Pancreas (tissue), 10 donors: Measurements from ENCODE around the gene STX18. TPM values are rescaled to one million over a fixed set of nuclear protein-coding genes. Genes with fewer than 3 reads are reported as not detected.
"Not testable (repeated sequence)": the region's sequence is repeated elsewhere in the genome, so short reads cannot be mapped to it uniquely, and the experiment has no call there.

Experiments used
- ATAC-seq, 4 donors: fragments of 200-7000 bp; cut with Tn5 transposase; one replicate each; pipeline versions ENCODE4 v1.8.0 to v1.9.1; 2020; ENCODE audit warnings: mild to moderate bottlenecking in 4 of 4, moderate library complexity in 4 of 4
- DNase-seq, 6 donors: peaks; one replicate each; pipeline ENCODE4 v3.0.0-alpha.2; 2020
- FAIRE-seq: peaks from 2 replicates; lab custom pipeline; 2012; peaks lifted over from hg19 to GRCh38; lab: Jason Lieb, UNC
- H3K27ac ChIP-seq, 4 donors: fragments of 200-600 bp; sonication (generic); 1 replicate in 3 of 4; 2 replicates in 1 of 4; pipeline versions ENCODE4 v1.5.0 to v1.8.0; 2020
- H3K27me3 ChIP-seq, 4 donors: fragments of 200-600 bp; one replicate each; pipeline ENCODE4 v1.8.0; 2021
- H3K36me3 ChIP-seq, 3 donors: fragments of 200-600 bp; sonication (generic) in 1 of 3; one replicate each; pipeline versions ENCODE4 v1.5.0 to v1.8.0; 2020 to 2021
- H3K4me1 ChIP-seq, 3 donors: fragments of 200-600 bp; one replicate each; pipeline ENCODE4 v1.8.0; 2021
- H3K4me3 ChIP-seq, 4 donors: fragments of 200-600 bp; sonication (generic) in 2 of 4; one replicate each; pipeline versions ENCODE4 v1.5.0 to v1.8.0; 2020 to 2021
- H3K9me3 ChIP-seq, 4 donors: fragments of 200-600 bp; one replicate each; pipeline ENCODE4 v1.8.0; 2021
- WGBS, 2 donors: extraction: QIAGEN DNeasy Blood & Tissue Kit; methylation state at CpG; one replicate each; pipeline ENCODE4 v1.1.7; 2013; 5-methylcytosine and 5-hydroxymethylcytosine counted together
- intact Hi-C, 3 donors: fragments of 100-400 bp; cut with DNase I; formaldehyde crosslinking; loops; one replicate each; pipeline versions ENCODE4 v1.11.1 to v1.14.2; 2022
- polyA plus RNA-seq, 2 donors: library from polyadenylated mRNA; stranded (reverse); fragments of 200-250 nt; gene quantifications; one replicate each; pipeline ENCODE4 v1.2.3, GENCODE V29; 2013
- total RNA-seq, 6 donors: library from RNA; stranded (reverse); fragmentation: NEBNext Ultra II Directional in 4 of 6; extraction: Animal tissue kit (Norgen Biotek cat#: 25700) in 4 of 6; gene quantifications; one replicate each; pipeline versions ENCODE4 v1.2.1 to v1.2.4, GENCODE V29; 2021 to 2023
- TF ChIP-seq, protein P1 (sequence below), 4 donors: fragments of 200-600 bp; sonication (generic) in 3 of 4; IDR thresholded peaks; one replicate each; pipeline versions ENCODE4 v1.5.0 to v1.8.0; 2021; ENCODE audit warnings: antibody characterized with exemption in 4 of 4
- donor health status: healthy with polysubstance abuse.
- donor health status: DM: no; HTN: no; CAD: no; lungs with moderate emphysema.
- donor health status: DM: no; HTN: no; CAD: no.
- donor health status: control.
- donor health status: control.
- donor health status: Bipolar disorder and iron deficiency.
- donor health status: DM: yes; HTN: yes; CAD: no.
- donor health status: DM: no; HTN: no; CAD: no.
- donor health status: DM: no; HTN: no; CAD: no.
- donor health status: DM: yes; HTN: yes; CAD: no.

The STX18 gene
- total and polyA plus RNA-seq, 8 donors: 13.6 to 35.9 (median 19.0) TPM

GRCh38 chr4:4568806-4569427 is 27.1 kb upstream of the STX18 start:
- no peaks in the 10 kb centered on the region for H3K36me3 ChIP-seq
- ATAC-seq (no peak), FAIRE-seq (no peak), DNase-seq (no peak)
- no peak overlapping the region for H3K27ac ChIP-seq
- TF ChIP-seq, protein P1, sequence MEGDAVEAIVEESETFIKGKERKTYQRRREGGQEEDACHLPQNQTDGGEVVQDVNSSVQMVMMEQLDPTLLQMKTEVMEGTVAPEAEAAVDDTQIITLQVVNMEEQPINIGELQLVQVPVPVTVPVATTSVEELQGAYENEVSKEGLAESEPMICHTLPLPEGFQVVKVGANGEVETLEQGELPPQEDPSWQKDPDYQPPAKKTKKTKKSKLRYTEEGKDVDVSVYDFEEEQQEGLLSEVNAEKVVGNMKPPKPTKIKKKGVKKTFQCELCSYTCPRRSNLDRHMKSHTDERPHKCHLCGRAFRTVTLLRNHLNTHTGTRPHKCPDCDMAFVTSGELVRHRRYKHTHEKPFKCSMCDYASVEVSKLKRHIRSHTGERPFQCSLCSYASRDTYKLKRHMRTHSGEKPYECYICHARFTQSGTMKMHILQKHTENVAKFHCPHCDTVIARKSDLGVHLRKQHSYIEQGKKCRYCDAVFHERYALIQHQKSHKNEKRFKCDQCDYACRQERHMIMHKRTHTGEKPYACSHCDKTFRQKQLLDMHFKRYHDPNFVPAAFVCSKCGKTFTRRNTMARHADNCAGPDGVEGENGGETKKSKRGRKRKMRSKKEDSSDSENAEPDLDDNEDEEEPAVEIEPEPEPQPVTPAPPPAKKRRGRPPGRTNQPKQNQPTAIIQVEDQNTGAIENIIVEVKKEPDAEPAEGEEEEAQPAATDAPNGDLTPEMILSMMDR (IDR thresholded peaks at IDR 0.05): no peak
- no peaks in the 10 kb centered on the region for H3K9me3 ChIP-seq
- WGBS, 2 donors: 94 to 98% methylated on average over 3 of the region's 3 CpGs
- no peak overlapping the region for H3K4me3 ChIP-seq
- intact Hi-C loops: no loop called here
- no peaks in the 10 kb centered on the region for H3K27me3 ChIP-seq
- H3K4me1 ChIP-seq: no peaks in the 10 kb centered on the region

DNA sequence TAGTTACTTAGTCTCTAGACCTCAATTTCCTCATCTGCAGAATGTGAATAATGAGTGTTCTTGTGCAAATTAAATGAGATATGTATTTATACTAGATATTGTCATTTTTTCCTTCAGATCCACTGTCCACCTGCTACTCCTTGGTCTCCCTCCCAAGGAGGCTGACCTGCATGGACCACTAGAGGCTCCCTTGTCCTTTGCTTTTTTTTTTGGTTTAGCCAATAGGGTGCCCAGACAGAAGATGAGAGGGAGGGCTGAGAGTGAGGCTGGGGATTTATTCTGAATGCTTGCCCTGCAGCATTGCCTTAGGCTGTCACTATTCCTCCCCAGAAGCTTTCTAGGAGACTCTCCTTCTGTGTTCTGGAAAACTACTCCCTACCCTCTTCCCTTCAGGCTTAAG is 24.5 kb upstream of the STX18 start:
- H3K4me3 ChIP-seq, H3K36me3 ChIP-seq, FAIRE-seq, H3K27ac ChIP-seq, intact Hi-C loops, H3K4me1 ChIP-seq, DNase-seq, H3K9me3 ChIP-seq, H3K27me3 ChIP-seq, ATAC-seq: not testable (repeated sequence)

- no peak overlapping the region for H3K4me3 ChIP-seq
- ATAC-seq (no peak), FAIRE-seq (no peak), DNase-seq (no peak)
- intact Hi-C loops: no loop called here
- no peaks in the 10 kb centered on the region for H3K27me3 ChIP-seq
- H3K27ac ChIP-seq: no peak overlapping the region
- H3K36me3 ChIP-seq: no peaks in the 10 kb centered on the region
- TF ChIP-seq, protein P1 (IDR thresholded peaks at IDR 0.05): no peak
- H3K4me1 ChIP-seq: no peaks in the 10 kb centered on the region
- no peaks in the 10 kb centered on the region for H3K9me3 ChIP-seq
- WGBS, 2 donors: 91 to 95% methylated on average over 3 of the region's 3 CpGs
These were observed 22.7 kb upstream of the STX18 start for GRCh38 chr4:4564522-4564921.

GRCh38 chr4:4560642-4561041 is 18.8 kb upstream of the STX18 start:
- Histone ChIP-seq H3K36me3 (no peaks in the 10 kb centered on the region), H3K4me1 (no peaks in the 10 kb centered on the region), H3K27me3 (no peaks in the 10 kb centered on the region), H3K9me3 (no peaks in the 10 kb centered on the region), H3K27ac (no peak overlapping the region), H3K4me3 (no peak overlapping the region)
- intact Hi-C loops: no loop called here
- TF ChIP-seq, protein P1 (IDR thresholded peaks at IDR 0.05): no peak
- no peak for DNase-seq
- no peak for FAIRE-seq
- no peak for ATAC-seq
- 71 to 72% methylated on average over 5 of the region's 5 CpGs for WGBS, 2 donors

GRCh38 chr4:4560136-4560535 is 18.3 kb upstream of the STX18 start:
- Histone ChIP-seq H3K4me1 (no peaks in the 10 kb centered on the region), H3K27ac (no peak overlapping the region), H3K4me3 (no peak overlapping the region), H3K27me3 (no peaks in the 10 kb centered on the region), H3K9me3 (no peaks in the 10 kb centered on the region), H3K36me3 (no peaks in the 10 kb centered on the region)
- intact Hi-C loops: no loop called here
- no peak for DNase-seq
- no peak for FAIRE-seq
- WGBS, 2 donors: 66 to 69% methylated on average over 3 of the region's 3 CpGs
- TF ChIP-seq, protein P1 (IDR thresholded peaks at IDR 0.05): no peak
- ATAC-seq: no peak
